HG03442 (cell line): ENCODE data around the gene ZCCHC8.
"Not testable (repeated sequence)": the region's sequence is repeated elsewhere in the genome, so short reads cannot be mapped to it uniquely, and the experiment has no call there.

Experiments
- ATAC-seq: cut with Tn5 transposase; IDR thresholded peaks from one replicate; pipeline ENCODE4 v1.9.1; 2021; ENCODE audit warnings: mild to moderate bottlenecking, moderate library complexity; ENCODE audit not compliant: unreplicated experiment

The ZCCHC8 gene

DNA sequence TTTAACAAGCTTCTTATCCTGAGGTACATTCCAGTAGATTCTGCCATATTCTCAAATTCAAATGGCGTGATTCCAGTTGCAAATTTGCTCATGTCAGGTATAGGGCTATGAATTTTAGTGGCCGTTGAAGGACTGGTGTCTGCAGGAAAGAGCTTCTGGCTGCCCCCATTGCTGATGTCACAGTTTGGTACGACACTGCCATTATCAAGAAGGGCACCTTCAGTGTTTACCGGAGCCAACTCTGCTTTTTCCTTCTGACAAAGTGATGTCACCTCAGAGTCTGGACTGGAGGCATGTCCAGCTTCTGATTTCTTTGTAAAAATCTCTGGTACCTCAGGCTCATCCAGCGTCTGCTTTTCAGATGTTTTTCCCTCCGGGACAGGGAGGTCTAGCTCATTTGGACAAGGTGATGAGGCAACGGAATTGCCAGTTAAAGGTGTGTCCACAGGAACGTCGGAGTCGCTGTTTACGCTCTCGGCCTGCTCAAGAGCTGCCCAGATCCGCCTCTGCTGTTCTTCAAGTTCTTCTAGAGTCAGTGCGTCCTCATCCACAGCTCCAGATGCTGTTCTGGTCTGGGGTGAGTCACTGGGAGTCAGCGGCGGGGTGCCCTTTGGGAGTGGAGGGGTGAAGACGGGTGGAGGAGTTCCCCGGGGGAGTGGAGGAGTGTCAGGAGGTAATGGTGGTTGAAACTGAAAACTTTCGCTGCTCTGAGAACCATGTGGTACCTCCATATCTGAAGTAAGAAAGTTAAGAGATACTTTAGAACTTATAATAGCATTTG, 27.0 kb downstream of the ZCCHC8 start:
- ATAC-seq: peak; percentile 66

- no peak for ATAC-seq
Measured at GRCh38 chr12:122471324-122472226, 29.2 kb downstream of the ZCCHC8 start.

- ATAC-seq: not testable (repeated sequence)
Measured at GRCh38 chr12:122470576-122470975, 30.2 kb downstream of the ZCCHC8 start.

- not testable (repeated sequence) for ATAC-seq
Measured at GRCh38 chr12:122469856-122470255, 30.9 kb downstream of the ZCCHC8 start.

DNA sequence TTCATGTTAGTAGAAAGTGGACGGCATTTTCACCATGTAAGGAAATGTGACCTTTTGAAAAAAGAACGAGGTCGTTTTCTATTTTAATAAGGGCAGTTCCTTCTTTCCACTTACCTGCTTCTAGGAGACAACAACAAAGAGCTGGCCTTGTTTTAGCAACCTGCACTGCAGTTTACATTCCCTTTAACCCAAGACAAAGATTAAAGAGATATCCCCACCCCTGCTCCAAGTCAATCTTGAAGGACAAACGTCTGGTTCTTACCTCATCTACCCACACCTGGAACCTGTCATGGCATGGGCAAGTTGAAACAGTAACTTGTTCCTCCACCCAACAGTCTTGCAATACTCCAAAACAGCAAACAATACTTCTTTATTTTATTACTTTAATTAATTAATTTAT, 32.7 kb downstream of the ZCCHC8 start:
- ATAC-seq: no peak

DNA sequence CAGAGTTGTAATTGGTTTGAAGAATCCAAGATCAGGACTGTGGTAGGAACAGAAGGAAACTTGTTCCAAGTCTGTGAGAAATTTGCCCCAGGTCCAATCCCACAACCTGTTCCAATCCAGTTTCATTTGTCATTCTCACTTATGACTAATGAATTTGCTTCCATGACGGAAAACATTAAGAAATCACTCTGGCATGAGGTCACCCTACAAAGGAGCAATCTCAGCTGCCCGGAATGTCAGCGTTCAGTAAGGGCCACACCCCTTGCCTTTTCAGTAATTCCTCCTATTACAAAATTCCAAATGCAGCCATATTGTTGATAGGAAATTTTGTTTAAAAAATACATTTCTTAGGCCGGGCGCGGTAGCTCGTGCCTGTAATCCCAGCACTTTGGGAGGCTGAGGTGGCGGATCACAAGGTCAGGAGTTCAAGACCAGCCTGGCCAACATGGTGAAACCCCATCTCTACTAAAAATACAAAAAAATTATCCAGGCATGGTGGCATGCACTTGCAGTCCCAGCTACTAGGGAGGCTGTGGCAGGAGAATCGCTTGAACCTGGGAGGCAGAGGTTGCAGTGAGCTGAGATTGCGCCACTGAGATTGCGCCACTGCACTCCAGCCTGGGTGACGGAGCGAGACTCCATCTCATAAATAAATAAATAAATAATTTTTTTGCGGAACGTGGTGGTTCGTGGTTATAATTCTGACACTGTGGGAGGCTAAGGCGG, 36.3 kb downstream of the ZCCHC8 start:
- not testable (repeated sequence) for ATAC-seq

DNA sequence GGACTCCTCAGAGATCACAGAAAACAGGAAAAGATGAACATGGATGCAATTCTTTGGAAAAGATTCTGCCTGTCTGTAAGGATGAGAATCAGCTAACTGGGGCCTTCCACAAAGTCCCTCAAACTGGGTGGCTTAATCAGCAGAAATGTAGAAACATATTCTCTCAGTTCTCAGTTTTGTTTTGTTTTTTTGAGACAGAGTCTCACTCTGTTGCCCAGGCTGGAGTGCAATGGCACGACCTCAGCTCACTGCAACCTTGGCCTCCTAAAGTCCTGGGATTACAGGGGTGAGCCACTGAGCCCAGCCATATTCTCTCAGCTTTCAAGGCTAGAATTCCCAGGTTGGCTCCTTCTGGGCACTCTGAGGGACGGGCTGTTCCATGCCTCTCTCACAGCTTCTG, 40.1 kb downstream of the ZCCHC8 start:
- ATAC-seq: no peak

GRCh38 chr12:122460061-122460460, 40.7 kb downstream of the ZCCHC8 start:
- no peak for ATAC-seq

- ATAC-seq: no peak
Measured at GRCh38 chr12:122459211-122459610, 41.5 kb downstream of the ZCCHC8 start.

DNA sequence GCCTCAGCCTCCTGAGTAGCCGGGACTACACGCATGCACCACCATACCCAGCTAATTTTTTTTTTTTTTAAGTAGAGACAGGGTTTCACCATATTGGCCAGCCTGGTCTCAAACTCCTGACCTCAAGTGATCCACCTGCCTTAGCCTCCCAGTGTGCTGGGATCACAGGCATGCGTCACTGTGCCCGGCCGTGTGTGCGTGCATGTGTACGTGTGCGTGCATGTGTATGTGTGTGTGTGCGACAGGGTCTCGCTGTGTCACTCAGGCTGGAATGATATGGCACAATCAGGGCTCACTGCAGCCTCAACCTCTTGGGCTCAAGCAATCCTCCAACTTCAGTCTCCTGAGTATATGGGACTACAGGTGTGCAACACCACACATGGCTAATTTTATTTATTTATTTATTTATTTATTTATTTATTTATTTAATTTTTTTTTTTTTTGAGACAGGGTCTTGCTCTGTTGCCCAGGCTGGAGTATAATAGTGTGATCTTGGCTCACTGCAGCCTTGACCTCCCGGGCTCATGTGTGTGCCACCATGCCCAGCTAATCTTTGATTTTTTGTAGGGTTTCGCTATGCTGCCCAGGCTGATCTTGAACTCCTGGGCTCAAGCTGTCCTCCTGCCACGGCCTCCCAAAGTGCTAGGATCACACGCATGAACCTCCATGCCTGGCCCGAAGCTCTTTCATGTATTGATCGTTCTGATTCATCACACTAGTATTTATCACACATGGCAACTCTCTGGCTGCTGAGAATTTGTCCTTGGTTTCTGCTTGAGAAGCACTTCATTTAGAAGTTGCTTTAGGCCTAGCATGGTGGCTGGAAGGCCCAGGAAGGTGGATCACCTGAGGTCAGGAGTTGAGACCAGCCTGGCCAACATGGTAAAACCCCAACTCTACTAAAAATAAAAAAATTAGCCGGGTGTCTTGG, 42.4 kb downstream of the ZCCHC8 start:
- ATAC-seq: no peak

- no peak for ATAC-seq
Measured at GRCh38 chr12:122457627-122458026, 43.1 kb downstream of the ZCCHC8 start.

- ATAC-seq: no peak
Measured at GRCh38 chr12:122454739-122455138, 46.0 kb downstream of the ZCCHC8 start.

GRCh38 chr12:122454250-122454721, 46.4 kb downstream of the ZCCHC8 start:
- no peak for ATAC-seq

GRCh38 chr12:122452701-122453285, 47.9 kb downstream of the ZCCHC8 start:
- ATAC-seq: no peak

DNA sequence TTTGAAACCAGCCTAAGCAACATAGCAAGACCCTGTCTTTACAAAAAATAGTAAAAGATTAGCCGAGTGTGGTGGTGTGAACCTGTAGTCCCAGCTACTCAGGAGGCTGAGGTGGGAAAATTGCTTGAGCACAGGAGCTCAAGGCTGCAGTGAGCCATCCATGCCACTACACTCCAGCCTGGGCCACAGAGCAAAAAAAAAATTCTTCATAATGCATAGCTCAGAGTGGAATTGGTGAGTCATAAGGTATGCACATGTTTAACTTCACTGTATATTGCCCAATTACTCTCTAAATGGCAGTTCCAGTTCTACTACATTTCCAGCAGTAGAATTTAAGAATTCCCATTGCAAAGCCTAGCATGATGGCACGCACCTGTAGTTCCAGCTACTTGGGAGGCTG, 51.4 kb downstream of the ZCCHC8 start:
- ATAC-seq: no peak

DNA sequence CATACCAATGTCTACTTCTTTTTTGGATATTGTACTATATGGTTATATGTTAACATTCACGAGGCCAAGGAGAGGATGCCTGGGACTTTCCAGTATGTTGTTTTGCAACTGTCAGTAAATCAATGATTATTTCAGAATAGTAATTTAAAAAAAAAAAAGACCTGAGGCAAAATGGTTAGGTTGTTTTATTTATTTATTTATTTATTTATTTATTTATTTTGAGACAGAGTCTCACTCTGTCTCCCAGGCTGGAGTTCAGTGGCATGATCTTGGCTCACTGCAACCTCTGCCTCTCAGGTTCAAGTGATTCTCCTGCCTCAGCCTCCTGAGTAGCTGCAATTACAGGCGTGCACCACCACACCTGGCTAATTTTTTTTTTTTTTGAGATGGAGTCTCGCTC, 52.9 kb downstream of the ZCCHC8 start:
- not testable (repeated sequence) for ATAC-seq

DNA sequence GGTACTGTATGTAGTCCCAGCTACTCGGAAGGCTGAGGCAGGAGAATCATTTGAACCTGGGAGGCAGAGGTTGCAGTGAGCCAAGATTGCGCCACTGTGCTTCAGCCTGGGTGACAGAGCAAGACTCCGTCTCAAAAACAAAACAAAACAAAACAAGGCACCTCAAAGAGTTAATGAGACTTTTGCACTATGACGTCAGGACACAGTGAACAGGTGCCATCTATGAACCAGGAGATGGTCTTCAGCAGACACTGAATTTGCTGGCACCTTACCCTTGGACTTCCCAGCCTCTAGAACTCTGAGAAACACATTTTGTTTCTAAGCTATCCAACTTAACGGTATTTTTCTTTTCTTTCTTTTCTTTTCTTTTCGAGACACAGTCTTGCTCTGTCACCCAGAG, 54.3 kb downstream of the ZCCHC8 start:
- not testable (repeated sequence) for ATAC-seq

DNA sequence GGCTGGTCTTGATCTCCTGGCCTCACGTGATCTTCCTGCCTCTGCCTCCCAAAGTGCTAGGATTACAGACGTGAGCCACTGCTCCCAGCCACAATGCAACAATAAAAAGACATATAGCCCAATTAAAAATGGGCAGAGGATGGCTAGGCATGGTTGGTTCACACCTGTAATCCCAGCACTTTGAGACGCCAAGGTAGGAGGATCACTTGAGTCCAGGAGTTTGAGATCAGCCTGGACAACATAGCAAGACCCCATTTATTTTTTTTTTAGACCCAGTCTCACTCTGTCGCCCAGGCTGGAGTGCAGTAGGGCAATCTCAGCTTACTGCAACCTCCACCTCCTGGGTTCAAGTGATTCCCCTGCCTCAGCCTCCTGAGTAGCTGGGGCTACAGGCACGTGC, 56.7 kb downstream of the ZCCHC8 start:
- ATAC-seq: not testable (repeated sequence)

GRCh38 chr12:122438822-122439221, 61.9 kb downstream of the ZCCHC8 start:
- not testable (repeated sequence) for ATAC-seq
